ENCODE measurements around the gene FYB1.
"Not testable (repeated sequence)": the region's sequence is repeated elsewhere in the genome, so short reads cannot be mapped to it uniquely, and the experiment has no call there.

The FYB1 gene, protein sequence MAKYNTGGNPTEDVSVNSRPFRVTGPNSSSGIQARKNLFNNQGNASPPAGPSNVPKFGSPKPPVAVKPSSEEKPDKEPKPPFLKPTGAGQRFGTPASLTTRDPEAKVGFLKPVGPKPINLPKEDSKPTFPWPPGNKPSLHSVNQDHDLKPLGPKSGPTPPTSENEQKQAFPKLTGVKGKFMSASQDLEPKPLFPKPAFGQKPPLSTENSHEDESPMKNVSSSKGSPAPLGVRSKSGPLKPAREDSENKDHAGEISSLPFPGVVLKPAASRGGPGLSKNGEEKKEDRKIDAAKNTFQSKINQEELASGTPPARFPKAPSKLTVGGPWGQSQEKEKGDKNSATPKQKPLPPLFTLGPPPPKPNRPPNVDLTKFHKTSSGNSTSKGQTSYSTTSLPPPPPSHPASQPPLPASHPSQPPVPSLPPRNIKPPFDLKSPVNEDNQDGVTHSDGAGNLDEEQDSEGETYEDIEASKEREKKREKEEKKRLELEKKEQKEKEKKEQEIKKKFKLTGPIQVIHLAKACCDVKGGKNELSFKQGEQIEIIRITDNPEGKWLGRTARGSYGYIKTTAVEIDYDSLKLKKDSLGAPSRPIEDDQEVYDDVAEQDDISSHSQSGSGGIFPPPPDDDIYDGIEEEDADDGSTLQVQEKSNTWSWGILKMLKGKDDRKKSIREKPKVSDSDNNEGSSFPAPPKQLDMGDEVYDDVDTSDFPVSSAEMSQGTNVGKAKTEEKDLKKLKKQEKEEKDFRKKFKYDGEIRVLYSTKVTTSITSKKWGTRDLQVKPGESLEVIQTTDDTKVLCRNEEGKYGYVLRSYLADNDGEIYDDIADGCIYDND

DNA sequence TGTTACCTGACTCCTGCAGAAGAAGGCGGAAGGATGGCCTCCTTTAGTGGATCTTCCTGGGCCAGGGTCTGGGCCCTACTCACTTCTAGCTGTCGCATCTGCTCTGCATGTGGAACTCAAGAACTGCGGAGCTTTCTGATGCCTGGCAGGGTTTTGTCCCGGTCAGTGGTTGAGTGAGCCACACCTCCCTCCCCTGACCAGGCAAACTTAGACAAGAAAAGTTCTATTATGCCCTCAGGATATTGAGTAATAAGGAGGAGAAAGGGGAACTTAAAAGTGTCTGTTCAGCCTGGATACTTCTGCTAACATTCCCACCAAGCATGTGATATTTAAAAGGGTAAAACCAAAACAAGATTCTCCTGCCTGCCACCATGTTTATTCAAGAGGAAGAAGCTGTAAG lies at the start of gene FYB1:
TSS of gene FYB1 (minus strand) at position 127 of the 400 bp plus-strand sequence. CDS start 16,603 bp downstream, outside the sequence.
- DNase-seq = peak in 1 of 2 donors; percentile 27

DNA sequence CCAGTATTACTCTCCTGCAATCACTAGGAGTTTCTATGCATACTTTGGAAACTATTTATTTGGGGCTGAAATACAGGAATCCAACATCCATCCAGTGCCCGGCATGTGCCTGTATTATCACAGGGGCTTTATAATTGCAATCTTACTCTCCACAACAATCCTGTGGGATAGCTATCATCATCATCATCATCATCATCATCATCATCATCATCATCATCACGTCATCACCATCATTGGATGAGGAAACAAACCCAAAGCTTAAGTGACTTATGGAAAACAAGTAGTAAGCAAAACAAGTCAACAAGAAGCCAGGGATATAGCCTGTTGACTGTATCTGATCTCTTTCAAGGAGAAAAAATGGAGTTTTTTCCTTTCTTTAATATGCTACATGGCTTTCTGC lies 47.8 kb upstream of the FYB1 start:
- DNase-seq = no peak

DNA sequence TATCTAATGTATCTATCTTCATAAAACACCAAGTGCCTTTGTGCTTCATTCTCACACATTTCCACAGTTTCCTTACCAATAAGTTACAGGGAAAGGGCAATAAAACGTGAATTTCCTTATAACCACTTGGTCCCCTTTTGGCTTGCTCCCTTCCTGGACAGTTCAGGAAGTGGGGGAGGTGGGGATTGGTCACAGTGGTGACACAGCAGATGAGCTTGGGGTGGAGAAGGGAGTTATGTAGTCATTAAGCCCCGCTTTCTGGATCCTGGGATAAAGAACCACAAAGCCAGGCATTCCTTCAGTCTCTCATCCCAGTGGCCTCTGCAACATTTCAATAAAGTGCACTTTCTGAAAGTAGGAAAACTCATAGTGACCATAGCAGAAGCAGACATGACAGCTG lies 47.1 kb upstream of the FYB1 start:
- DNase-seq = no peak

DNA sequence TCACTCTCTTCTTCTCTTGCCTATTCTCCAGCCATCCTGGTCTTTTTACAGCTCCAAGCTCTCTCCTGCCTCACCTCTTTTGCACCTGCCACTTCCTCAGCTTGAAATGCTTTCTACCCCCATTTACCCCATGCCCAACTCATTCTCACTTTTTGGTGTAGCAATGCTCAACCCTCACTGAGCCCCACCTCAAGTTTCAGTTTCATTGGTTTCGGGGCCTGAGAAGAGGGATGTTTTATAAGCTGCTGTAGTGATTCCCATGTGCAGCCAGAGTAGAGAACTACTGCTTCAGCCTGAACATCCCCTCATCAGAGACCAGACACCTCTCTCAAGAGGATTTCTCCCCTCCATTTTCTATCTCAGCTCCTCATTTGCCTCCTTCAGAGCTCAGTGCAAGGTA lies 45.2 kb upstream of the FYB1 start:
- peak in 1 of 2 donors; percentile 22 for DNase-seq

DNA sequence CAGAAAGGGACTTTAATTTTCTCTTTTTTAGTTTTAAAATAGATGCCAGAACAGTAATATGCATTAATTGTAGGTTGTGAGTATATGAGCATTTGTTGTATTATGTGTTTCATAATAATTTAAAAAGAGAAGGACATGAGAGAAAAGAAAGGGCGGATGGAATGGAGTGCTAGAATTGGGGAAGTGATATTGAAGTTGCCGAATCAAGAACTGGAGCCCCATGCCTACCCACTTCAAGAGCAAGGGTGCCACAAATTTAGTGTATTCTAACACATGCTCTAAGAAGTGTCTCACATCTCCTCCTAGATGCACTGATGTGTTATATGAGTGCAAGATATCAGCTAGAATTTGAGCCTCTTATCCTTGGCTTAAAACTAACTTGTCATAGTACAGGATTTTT lies 43.6 kb upstream of the FYB1 start:
- DNase-seq = no peak

DNA sequence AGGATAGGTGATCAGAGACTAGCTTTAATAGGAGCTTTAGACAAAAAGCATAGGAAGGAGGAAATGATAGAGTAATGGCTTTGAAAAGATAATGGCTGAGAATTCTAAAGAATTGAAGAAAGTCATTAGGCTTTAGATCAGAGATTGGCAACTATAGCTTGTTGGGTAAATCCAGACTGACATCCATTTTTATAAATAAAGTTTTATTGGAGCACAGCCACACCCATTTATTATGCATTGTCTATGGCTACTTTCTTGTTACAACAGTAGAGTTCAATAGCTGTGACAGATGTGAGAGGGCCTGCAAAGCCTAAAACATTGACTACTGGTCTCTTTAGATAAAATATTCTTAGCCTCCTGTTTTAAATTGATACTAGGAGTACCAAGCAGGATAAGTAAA lies 40.7 kb upstream of the FYB1 start:
- DNase-seq = no peak

DNA sequence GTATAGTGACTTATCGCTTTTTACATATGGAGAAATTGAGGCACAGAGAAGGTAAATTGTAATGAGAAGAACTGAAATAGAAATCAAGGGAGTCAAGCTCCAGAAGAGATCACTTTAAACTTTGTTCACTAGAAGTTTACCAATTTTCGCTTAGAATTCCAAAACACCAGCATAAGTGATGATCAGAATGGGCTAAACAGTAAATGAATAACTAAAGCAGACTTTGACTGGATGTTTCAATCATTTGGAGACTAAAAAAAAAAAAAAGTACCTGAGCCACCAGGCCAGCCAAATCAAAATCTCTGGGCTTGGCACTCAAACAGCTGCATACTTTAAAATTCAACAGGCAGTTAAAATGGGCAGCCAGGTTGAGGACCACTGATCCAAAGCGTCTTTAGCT lies 38.2 kb upstream of the FYB1 start:
- DNase-seq = no peak

DNA sequence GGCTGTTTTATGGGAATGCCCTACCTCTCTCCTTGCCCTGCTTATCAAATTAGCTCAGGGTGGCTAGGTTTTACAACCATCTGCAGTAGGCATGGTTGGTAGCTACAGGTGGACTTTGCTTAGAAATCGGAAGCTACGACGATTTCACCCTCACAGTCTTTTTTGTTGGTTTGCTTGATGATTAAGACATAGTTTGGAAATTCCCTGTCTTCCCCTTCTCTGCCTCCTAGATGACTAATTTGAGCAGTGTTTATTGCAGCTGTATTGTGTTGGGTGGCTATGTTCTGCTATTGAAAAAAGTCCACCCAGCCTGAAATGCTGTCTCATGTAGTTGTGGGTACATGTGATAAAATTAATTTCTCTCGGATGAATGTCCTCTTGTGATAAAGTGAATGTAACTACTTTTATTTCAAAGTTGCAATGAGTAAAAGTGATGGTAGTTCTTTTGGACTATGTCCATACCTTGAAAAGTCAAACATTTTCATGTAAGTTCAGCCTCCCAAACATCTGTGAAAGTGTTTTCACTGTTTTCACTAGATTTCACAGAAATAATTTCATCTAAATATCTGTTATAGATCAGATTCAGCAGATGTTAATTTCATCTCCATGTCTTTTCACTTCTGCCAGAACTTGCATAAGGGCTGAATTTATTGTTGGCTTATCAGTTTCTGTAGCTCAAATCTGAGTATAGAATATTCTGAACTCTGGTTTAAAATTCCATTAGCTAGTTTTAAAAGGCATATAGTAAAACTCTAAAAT lies 37.3 kb upstream of the FYB1 start:
- DNase-seq = peak; percentile 15 to 54

DNA sequence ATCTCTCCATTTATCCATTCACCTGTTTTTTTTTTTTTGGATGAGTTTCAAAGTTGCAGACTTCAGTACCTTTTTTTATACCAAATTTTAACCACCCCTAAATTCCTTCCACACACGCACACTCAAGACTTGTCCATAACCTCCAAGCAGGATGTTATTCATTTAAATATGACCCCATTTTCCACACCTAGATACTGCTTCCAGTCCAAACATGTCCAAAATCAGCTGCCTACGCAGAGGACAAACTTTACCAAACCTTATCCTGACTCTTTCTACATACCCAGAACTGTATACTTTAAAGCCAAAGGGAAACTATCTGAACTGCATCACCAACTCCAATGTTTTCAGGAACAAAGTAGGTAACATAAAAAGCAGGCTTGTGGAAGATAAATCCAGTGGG lies 36.0 kb upstream of the FYB1 start:
- no peak for DNase-seq

DNA sequence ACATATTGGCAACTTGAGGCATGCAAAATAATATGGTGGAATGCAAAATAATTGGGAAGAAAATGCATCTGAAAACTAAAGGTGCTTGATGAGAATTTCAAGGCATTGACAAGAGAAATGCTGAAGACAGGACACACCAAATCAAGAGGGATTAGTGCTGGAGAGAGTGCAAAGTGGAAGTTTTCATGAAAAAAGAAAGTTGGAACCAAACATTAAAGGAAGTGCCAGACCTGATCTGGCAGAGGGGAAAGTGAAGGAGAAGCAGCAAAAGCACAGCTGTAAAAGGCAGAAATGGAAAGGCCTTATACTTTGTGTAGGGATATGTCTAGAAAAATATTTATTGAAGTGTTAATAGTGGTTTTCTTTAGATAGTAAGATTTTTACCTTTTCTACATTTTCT lies 35.3 kb upstream of the FYB1 start:
- DNase-seq = no peak

DNA sequence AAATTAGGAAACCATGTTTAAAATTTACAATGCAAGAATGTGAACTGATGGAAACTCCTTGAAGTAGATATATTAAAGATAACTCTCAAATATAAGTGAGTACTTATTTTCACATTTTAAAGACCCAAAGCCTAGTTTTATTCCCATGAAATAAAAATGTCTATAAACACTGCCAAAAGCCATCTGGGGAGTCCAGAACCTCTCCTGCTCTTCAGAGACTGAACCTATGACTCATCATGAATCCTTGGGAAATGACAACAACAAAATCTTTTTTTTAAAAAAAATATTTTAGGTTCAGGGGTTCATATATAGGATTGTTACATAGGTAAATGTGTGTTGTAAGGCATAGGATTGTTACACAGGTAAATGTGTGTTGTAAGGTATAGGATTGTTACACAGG lies 33.8 kb upstream of the FYB1 start:
- DNase-seq = no peak

DNA sequence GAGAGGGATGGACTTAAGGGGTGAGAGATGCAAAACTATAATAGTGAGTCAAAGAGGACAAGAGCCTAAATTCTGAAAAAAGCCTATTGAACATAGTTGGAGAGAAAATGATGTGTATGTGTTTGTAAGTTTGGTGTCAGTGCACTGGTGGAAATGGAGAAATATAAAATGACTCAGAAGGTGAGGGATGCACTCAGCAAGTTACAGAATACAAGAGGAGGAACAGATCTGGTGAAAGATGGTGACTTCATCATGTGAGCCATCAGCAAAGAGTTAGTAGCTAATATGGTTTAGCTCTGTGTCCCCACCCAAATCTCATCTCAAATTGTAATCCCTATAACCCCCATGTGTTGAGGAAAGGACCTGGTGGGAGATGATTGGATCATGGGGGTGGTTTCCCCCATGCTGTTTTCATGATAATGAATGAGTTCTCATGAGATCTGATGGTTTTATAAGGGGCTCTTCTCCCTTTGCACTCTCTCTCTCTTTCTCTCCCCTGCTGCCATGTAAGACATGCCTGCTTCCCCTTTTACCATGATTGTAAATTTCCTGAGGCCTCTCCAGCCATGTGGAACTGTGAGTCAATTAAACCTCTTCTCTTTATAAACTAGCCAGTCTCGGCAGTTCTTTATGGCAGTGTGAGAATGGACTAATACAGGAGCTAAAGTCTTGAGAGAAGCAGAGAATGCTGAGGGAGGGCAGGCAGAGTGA lies 30.4 kb upstream of the FYB1 start:
- no peak for DNase-seq

DNA sequence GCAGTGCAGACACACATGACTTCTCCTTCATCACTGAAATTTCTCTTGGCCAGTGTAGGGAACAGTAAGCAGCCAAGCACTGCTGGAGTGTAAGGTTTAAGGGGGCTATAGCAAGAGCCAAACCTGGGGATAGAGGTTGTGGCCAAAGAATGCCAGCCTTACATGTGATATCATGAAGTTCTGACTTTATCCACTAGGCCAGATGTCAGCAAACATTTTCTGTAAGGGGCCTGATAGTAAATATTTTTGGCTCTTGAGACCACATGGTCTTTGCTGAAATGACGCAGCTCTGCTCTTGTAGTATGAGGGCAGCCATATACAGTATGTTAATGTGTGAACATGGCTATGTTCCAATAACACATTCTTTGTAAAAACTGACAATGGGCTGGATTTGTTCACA lies 29.7 kb upstream of the FYB1 start:
- no peak for DNase-seq

DNA sequence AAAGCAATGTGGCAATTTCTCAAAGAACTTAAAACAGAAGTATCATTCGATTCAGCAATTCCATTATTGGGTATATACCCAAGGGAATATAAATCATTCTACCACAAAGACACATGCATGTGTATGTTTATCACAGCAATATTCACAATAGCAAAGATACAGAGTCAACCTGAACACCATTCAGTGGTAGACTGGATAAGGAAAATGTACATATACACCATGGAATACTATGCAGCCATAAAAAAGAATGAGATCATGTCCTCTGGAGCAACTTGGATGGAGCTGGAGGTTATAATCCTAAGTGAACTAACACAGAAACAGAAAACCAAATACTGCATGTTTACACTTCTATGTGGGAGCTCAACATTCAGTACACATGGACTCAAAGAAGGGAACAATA lies 21.4 kb upstream of the FYB1 start:
- DNase-seq = no peak

DNA sequence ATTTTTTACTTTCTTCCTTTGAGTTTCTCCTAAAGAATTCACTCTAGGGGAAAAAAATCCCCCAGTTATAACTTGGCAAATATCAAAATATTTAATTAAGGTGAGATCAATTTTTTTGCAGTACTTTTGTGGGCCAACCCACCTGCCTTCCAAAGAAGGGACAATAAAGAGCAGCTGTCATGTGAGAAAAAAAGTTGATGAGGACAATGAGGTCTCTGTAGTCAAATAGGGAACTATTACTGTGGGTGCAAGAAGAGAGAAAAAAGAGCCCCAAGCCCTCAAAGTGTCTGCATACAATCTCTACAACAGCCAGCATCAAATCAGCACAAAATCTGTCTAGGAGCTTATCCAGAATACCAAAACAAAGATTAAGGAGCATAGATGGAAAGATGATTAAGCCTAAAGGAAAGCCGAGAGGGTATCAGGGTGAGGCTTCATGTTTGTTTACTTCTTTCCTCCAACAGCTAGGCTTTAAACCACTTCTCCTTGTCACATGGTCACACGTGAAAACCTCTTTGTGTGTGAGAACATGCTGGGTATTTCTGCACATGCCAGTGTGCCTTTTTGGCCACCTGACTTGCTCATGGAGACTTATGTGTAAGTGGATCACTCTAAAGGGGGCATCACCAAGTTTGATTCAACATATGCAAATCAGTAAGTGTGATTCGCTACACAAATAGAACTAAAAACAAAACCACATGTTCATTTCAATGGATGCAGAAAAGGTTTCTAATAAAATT lies 19.2 kb upstream of the FYB1 start:
- no peak for DNase-seq

DNA sequence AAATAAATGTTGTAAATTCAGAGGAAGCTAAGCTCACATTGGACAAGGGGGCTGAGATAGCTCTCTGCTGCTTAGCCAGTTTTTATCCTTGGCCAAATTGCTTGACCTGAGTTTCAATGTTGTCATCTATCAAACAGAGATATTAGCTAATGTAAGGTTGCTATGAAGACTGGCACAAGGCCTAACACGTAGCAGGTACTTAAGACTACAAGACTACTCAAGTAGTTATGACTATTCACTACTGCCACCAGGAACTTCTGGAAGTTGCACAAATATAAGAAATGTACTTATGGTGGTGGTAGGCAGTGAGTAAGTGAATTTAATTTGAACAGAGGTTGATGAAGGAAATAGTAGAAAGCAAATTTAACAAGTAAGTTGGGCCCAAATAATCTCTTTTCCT lies 17.4 kb upstream of the FYB1 start:
- no peak for DNase-seq

DNA sequence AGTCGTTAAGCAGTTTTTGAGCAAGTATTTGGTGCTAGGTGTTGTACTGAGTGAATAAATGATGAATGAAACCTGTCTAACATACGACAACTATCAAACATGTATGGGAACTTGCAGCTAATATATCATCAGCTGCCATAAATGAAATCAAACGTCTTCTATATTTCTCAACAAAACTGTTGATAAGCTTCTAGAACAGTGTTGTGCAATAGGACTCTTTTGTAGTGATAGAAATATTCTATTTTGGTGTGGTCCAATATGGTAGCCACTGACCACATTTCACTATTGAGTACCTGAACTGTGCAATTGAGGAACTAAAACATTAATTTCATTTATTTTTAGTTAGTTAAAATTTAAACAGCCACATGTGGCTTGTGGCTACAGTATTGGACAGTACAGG lies 16.3 kb upstream of the FYB1 start:
- DNase-seq = no peak

DNA sequence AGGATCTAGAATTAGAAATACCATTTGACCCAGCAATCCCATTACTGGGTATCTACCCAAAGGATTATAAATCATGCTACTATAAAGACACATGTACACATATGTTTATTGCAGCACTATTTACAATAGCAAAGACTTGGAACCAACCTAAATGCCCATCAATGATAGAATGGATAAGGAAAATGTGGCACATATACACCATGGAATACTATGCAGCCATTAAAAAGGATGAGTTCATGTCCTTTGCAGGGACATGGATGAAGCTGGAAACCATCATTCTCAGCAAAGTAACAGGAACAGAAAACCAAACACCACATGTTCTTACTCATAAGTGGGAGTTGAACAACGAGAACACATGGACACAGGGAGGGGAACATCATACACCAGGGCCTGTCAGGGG lies 15.1 kb upstream of the FYB1 start:
- not testable (repeated sequence) for DNase-seq

DNA sequence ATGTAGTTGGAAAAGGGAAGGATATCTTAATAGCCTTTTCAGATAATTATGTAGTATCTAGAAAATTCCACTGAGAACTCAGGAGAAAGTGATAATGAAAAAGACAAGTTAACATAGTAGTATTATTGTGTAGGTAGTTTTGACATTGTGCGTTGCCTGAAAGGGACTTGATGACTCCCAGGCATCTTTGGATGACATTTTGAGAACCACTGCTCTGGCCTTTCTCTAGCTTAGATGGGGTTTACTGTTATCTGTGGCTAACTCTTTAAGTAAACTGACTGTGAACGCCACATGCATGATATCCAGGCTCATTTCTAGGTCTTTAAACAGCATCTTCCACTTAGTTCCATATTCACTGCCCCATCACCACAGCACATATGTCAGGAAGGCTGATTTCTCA lies 14.4 kb upstream of the FYB1 start:
- no peak for DNase-seq

DNA sequence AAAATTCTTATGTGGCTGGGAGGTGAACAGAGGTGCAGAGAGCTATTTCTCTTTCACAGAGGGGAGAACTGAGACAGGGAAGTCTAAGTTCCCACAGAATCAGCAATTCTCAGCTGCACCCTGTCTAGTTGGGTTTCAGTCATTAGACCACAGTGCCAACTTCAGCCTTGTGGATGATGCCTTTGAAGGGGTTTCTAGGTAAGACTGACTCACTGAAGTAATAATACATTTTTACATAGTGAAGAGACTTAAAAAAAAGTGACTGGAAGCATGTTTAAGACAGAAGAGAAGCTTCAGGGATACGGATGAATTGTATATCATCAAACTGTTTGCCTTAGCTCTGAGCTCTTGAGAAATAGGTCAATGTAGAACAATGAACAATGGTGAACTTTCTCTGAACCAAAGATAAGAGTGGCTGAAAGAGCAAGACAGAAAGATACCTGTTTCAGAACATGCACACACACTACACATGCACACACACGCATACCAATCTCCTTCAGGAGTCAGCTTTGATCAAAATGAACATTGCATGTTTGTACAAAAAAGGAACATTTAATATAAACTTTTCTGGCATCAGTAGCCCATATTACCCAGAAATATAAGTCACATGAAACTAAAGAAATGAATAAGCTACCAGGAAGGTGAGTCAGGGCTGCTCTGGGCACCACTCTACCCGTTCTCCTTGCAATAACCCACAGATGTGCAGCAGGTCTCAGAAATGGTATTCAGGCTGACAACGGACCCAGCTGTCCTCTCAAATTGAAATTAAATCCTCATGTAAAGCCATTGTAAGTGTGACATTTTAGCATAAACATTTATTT lies 12.6 kb upstream of the FYB1 start:
- no peak for DNase-seq

DNA sequence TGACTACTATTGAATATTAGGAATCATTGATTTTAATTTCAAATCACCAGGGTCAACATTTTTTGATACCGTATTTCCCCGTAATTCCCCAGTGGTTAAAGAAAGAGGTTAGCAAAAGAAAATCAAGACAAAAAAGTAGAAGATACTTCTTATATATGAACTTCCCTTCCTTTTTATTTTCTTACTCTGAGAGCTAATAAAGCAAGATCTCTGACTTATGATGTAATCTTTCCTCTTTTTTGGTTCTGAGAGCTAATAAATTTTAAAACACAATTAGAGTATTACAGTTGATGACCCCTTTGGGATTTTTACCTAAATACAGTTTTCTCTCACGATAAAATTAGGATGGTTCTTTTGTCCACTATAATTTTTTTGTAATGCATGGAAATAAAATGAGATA lies 9.2 kb upstream of the FYB1 start:
- no peak for DNase-seq

Measured in CD4-positive, alpha-beta T cell treated with Interleukin-1 beta for 1 hour (primary cell).